ENCODE measurements around the gene SPATA16. TPM values are rescaled to one million over a fixed set of nuclear protein-coding genes. Genes with fewer than 3 reads are reported as not detected.

SPATA16 gene
- total RNA-seq, 2 donors from 2014 or later, result not detected

GRCh38 chr3:172939651-172940293 is 201.3 kb downstream of the SPATA16 start:
- Mint-ChIP-seq H3K36me3 (ENCODE audit: low read depth) (no peaks in the 10 kb centered on the region), H3K4me1 (no peaks in the 10 kb centered on the region)

GRCh38 chr3:172938788-172939187 is 202.2 kb downstream of the SPATA16 start:
- Mint-ChIP-seq H3K27ac (no peak overlapping the region), H3K27me3 (peaks cover 8% of the 10 kb centered on the region), H3K4me1 (no peaks in the 10 kb centered on the region), H3K36me3 (ENCODE audit: low read depth) (no peaks in the 10 kb centered on the region), H3K4me3 (no peak overlapping the region)
- DNase-seq, result no peak
- ATAC-seq, result no peak
- no peaks in the 10 kb centered on the region for H3K9me3 ChIP-seq (ENCODE audit: control insufficient read depth, low read length, poor library complexity, severe bottlenecking)

More at GRCh38 chr3:172939651-172940293, 201.3 kb downstream of the SPATA16 start:
- no peak overlapping the region for H3K4me3 Mint-ChIP-seq
- H3K9me3 ChIP-seq (ENCODE audit: control insufficient read depth, low read length, poor library complexity, severe bottlenecking), result no peaks in the 10 kb centered on the region
- no peak for ATAC-seq
- peaks cover 8% of the 10 kb centered on the region for H3K27me3 Mint-ChIP-seq
- no peak for DNase-seq
- no peak overlapping the region for H3K27ac Mint-ChIP-seq

- Mint-ChIP-seq H3K36me3 (ENCODE audit: low read depth) (no peaks in the 10 kb centered on the region), H3K4me3 (no peak overlapping the region), H3K4me1 (no peaks in the 10 kb centered on the region), H3K27me3 (no peaks in the 10 kb centered on the region), H3K27ac (no peak overlapping the region)
- no peak for ATAC-seq
- no peak for DNase-seq
- no peaks in the 10 kb centered on the region for H3K9me3 ChIP-seq (ENCODE audit: control insufficient read depth, low read length, poor library complexity, severe bottlenecking)
These were observed 209.2 kb downstream of the SPATA16 start for GRCh38 chr3:172931746-172932285.

- H3K27me3 Mint-ChIP-seq, result peaks cover 3% of the 10 kb centered on the region
- no peaks in the 10 kb centered on the region for H3K9me3 ChIP-seq (ENCODE audit: control insufficient read depth, low read length, poor library complexity, severe bottlenecking)
- no peaks in the 10 kb centered on the region for H3K4me1 Mint-ChIP-seq
- ATAC-seq (no peak), DNase-seq (no peak)
- no peak overlapping the region for H3K4me3 Mint-ChIP-seq
- no peak overlapping the region for H3K27ac Mint-ChIP-seq
- H3K36me3 Mint-ChIP-seq (ENCODE audit: low read depth), result no peaks in the 10 kb centered on the region
These were observed 211.6 kb downstream of the SPATA16 start for GRCh38 chr3:172929451-172929850.

- H3K27me3 Mint-ChIP-seq, result peaks cover 7% of the 10 kb centered on the region
- DNase-seq, result no peak
- no peak overlapping the region for H3K27ac Mint-ChIP-seq
- no peaks in the 10 kb centered on the region for H3K4me1 Mint-ChIP-seq
- H3K9me3 ChIP-seq (ENCODE audit: control insufficient read depth, low read length, poor library complexity, severe bottlenecking), result no peaks in the 10 kb centered on the region
- H3K4me3 Mint-ChIP-seq, result no peak overlapping the region
- no peak for ATAC-seq
- no peaks in the 10 kb centered on the region for H3K36me3 Mint-ChIP-seq (ENCODE audit: low read depth)
These were observed 216.5 kb downstream of the SPATA16 start for GRCh38 chr3:172924546-172924945.

DNA sequence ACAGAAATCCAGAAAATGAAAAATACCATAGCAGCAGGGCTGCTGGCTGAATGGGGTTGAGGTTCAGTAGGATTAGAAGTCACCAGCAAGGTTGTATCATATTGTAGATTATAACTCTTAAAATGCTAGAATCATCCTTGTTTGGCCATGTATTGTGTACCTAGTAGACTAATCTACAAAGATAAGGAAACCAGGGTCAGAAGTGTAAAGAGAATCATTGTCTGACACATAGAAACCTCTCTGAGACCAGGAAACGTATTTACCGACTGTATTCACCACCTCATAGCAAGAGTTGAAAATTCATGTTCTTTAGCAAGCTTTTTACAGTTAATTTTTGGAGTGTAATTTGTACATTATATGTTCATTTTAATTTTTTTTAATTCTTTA is 221.7 kb downstream of the SPATA16 start:
- Mint-ChIP-seq H3K27me3 (peaks cover 9% of the 10 kb centered on the region), H3K4me3 (no peak overlapping the region), H3K4me1 (peaks cover 2% of the 10 kb centered on the region), H3K27ac (no peak overlapping the region), H3K36me3 (ENCODE audit: low read depth) (no peaks in the 10 kb centered on the region)
- H3K9me3 ChIP-seq (ENCODE audit: control insufficient read depth, low read length, poor library complexity, severe bottlenecking), result no peaks in the 10 kb centered on the region
- ATAC-seq (no peak), DNase-seq (no peak)

GRCh38 chr3:172918568-172919296 is 222.3 kb downstream of the SPATA16 start:
- H3K27ac Mint-ChIP-seq, result no peak overlapping the region
- peaks cover 2% of the 10 kb centered on the region for H3K4me1 Mint-ChIP-seq
- no peak for ATAC-seq
- no peaks in the 10 kb centered on the region for H3K9me3 ChIP-seq (ENCODE audit: control insufficient read depth, low read length, poor library complexity, severe bottlenecking)
- DNase-seq, result no peak
- no peaks in the 10 kb centered on the region for H3K36me3 Mint-ChIP-seq (ENCODE audit: low read depth)
- no peak overlapping the region for H3K4me3 Mint-ChIP-seq
- H3K27me3 Mint-ChIP-seq, result peaks cover 12% of the 10 kb centered on the region

GRCh38 chr3:172918165-172918564 is 222.9 kb downstream of the SPATA16 start:
- Mint-ChIP-seq H3K27me3 (peaks cover 18% of the 10 kb centered on the region), H3K4me3 (no peak overlapping the region), H3K4me1 (peaks cover 2% of the 10 kb centered on the region), H3K27ac (no peak overlapping the region), H3K36me3 (ENCODE audit: low read depth) (no peaks in the 10 kb centered on the region)
- DNase-seq (no peak), ATAC-seq (no peak)
- H3K9me3 ChIP-seq (ENCODE audit: control insufficient read depth, low read length, poor library complexity, severe bottlenecking), result no peaks in the 10 kb centered on the region

DNA sequence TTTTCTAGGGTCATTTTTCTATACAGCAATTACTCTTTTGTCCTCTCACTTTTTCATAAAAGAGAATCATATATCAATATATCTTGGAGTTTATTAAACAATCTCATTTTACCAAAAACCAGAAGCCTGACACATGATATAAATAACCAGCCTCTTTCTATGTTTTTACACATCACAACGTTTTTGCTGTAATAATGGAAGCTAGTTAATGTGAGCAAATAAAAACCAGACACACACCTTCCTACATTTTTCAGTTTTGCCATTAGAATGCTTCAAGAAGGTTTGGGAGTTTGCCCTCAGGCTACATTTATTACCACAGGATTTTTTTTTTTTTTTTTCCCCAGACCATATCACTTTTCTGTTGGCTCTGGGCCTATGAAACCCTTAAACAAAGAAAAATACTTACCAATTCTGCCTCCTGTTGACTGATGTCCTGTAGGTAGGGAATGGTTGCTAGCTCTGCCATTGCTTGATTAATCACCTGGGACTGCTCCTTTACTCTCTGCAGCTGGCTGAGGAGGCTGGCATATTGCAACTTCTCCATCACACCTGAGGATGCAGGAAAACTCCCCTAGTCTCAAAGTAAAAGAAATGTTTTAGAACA is 225.0 kb downstream of the SPATA16 start:
- ATAC-seq, result no peak
- Mint-ChIP-seq H3K27me3 (peaks cover 28% of the 10 kb centered on the region), H3K4me3 (no peak overlapping the region), H3K27ac (no peak overlapping the region), H3K36me3 (ENCODE audit: low read depth) (no peaks in the 10 kb centered on the region), H3K4me1 (peaks cover 2% of the 10 kb centered on the region)
- DNase-seq, result no peak
- H3K9me3 ChIP-seq (ENCODE audit: control insufficient read depth, low read length, poor library complexity, severe bottlenecking), result no peaks in the 10 kb centered on the region

DNA sequence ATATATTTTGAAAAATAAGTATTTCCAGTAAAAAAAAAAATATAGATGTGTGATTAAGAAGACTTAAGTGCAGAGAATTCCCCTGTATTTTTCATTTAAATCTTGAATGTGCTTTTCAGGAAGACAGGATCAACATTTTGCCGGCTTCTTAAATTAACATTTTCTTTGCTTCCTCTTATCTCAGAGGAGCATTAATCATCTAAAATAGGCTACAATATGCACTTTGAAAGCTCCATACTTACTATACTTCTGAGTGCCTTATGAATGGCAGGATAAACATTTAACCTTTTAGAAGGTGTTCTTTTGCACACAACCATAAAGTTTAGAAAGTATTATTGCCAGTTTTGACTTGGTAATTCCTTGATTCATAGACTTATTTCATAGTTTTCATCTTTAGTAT is 226.2 kb downstream of the SPATA16 start:
- no peak for DNase-seq
- no peak for ATAC-seq
- no peak overlapping the region for H3K4me3 Mint-ChIP-seq
- no peak overlapping the region for H3K27ac Mint-ChIP-seq
- H3K27me3 Mint-ChIP-seq, result peaks cover 33% of the 10 kb centered on the region
- no peaks in the 10 kb centered on the region for H3K9me3 ChIP-seq (ENCODE audit: control insufficient read depth, low read length, poor library complexity, severe bottlenecking)
- H3K36me3 Mint-ChIP-seq (ENCODE audit: low read depth), result no peaks in the 10 kb centered on the region
- H3K4me1 Mint-ChIP-seq, result peaks cover 2% of the 10 kb centered on the region

GRCh38 chr3:172913911-172914655 is 227.0 kb downstream of the SPATA16 start:
- DNase-seq (no peak), ATAC-seq (no peak)
- Mint-ChIP-seq H3K27me3 (peaks cover 33% of the 10 kb centered on the region), H3K4me1 (peaks cover 2% of the 10 kb centered on the region), H3K36me3 (ENCODE audit: low read depth) (no peaks in the 10 kb centered on the region), H3K27ac (no peak overlapping the region), H3K4me3 (no peak overlapping the region)
- H3K9me3 ChIP-seq (ENCODE audit: control insufficient read depth, low read length, poor library complexity, severe bottlenecking), result no peaks in the 10 kb centered on the region

DNA sequence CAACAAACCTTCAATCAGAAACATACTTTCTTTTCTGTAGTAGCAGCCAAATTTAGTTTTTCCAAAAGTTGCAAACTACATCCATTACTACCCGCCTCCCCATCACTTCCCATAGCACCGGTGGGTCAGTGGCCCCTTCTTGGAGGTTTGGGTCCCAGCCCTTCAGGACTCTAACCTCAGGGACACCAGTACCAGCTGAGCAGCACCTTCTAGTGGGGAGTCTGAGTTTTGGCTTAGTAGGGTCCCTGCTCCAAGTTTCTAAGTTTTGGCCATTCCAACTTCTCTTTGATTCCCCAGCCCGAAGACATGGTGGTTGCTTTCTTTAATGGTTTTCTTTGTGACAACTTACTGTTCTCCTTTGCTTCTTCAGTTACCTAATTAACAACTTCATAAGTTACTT is 229.9 kb downstream of the SPATA16 start:
- no peaks in the 10 kb centered on the region for H3K36me3 Mint-ChIP-seq (ENCODE audit: low read depth)
- no peaks in the 10 kb centered on the region for H3K9me3 ChIP-seq (ENCODE audit: control insufficient read depth, low read length, poor library complexity, severe bottlenecking)
- peaks cover 32% of the 10 kb centered on the region for H3K27me3 Mint-ChIP-seq
- peaks cover 2% of the 10 kb centered on the region for H3K4me1 Mint-ChIP-seq
- DNase-seq (no peak), ATAC-seq (no peak)
- H3K27ac Mint-ChIP-seq, result no peak overlapping the region
- no peak overlapping the region for H3K4me3 Mint-ChIP-seq

DNA sequence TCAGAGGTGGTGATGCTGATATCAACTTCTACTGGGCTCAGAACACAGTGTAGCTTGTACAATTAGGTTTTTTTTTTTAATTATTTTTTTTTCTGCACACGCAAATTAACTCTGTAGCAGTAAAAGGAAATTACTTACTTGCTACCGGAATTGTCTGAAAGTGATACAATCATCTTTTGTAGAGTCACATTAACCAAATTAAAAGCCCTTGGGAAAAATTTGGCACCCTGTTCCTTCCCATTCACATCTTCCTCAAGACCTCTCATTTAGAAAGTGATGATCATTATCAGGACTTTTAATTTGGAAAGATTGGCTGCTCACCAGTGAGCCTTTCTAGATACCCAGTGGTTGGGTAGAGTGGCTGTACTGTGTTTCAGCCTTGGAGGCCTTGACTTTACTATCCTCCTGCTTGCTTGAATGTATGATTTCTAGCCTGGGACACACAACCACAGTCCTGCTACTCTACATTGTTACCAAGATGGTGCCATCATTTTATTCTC is 232.2 kb downstream of the SPATA16 start:
- H3K9me3 ChIP-seq (ENCODE audit: control insufficient read depth, low read length, poor library complexity, severe bottlenecking), result no peaks in the 10 kb centered on the region
- ATAC-seq (no peak), DNase-seq (no peak)
- peaks cover 39% of the 10 kb centered on the region for H3K27me3 Mint-ChIP-seq
- no peaks in the 10 kb centered on the region for H3K36me3 Mint-ChIP-seq (ENCODE audit: low read depth)
- no peak overlapping the region for H3K27ac Mint-ChIP-seq
- no peaks in the 10 kb centered on the region for H3K4me1 Mint-ChIP-seq
- H3K4me3 Mint-ChIP-seq, result no peak overlapping the region
